Measurements from ENCODE around the gene RUFY1.

Gene RUFY1

GRCh38 chr5:179577286-179577960 is 27.1 kb downstream of the RUFY1 start:
- Histone ChIP-seq H3K27me3 (replicated peaks; ENCODE audit: control insufficient read depth, insufficient read depth, low read length) (no peaks in the 10 kb centered on the region), H3K4me3 (replicated peaks; ENCODE audit: low read depth, low read length) (no peak overlapping the region), H3K36me3 (ENCODE audit: control insufficient read depth, insufficient read depth, low read length) (peaks cover 2% of the 10 kb centered on the region)
- no peak for TF ChIP-seq CTCF (IDR thresholded peaks at IDR 0.05; ENCODE audit: insufficient read depth, low read length, poor library complexity, severe bottlenecking)
- no peak for DNase-seq (ENCODE audit: extremely low read depth, insufficient read length)

GRCh38 chr5:179585941-179586401 is 35.6 kb downstream of the RUFY1 start:
- H3K27me3 ChIP-seq (replicated peaks; ENCODE audit: control insufficient read depth, insufficient read depth, low read length): no peaks in the 10 kb centered on the region
- no peak for DNase-seq (ENCODE audit: extremely low read depth, insufficient read length)
- no peak for TF ChIP-seq CTCF (IDR thresholded peaks at IDR 0.05; ENCODE audit: insufficient read depth, low read length, poor library complexity, severe bottlenecking)
- H3K36me3 ChIP-seq (ENCODE audit: control insufficient read depth, insufficient read depth, low read length): peaks cover 9% of the 10 kb centered on the region
- no peak overlapping the region for H3K4me3 ChIP-seq (replicated peaks; ENCODE audit: low read depth, low read length)

GRCh38 chr5:179588166-179588565 is 37.8 kb downstream of the RUFY1 start:
- Histone ChIP-seq H3K36me3 (ENCODE audit: control insufficient read depth, insufficient read depth, low read length) (peaks cover 10% of the 10 kb centered on the region), H3K27me3 (replicated peaks; ENCODE audit: control insufficient read depth, insufficient read depth, low read length) (no peaks in the 10 kb centered on the region), H3K4me3 (replicated peaks; ENCODE audit: low read depth, low read length) (no peak overlapping the region)
- no peak for DNase-seq (ENCODE audit: extremely low read depth, insufficient read length)
- no peak for TF ChIP-seq CTCF (IDR thresholded peaks at IDR 0.05; ENCODE audit: insufficient read depth, low read length, poor library complexity, severe bottlenecking)

- no peaks in the 10 kb centered on the region for H3K27me3 ChIP-seq (replicated peaks; ENCODE audit: control insufficient read depth, insufficient read depth, low read length)
- no peak for DNase-seq (ENCODE audit: extremely low read depth, insufficient read length)
- peaks cover 11% of the 10 kb centered on the region for H3K36me3 ChIP-seq (ENCODE audit: control insufficient read depth, insufficient read depth, low read length)
- H3K4me3 ChIP-seq (replicated peaks; ENCODE audit: low read depth, low read length): no peak overlapping the region
- TF ChIP-seq CTCF (IDR thresholded peaks at IDR 0.05; ENCODE audit: insufficient read depth, low read length, poor library complexity, severe bottlenecking): no peak
Observed at GRCh38 chr5:179595916-179596315, 45.6 kb downstream of the RUFY1 start.

- DNase-seq (ENCODE audit: extremely low read depth, insufficient read length): no peak
- H3K27me3 ChIP-seq (replicated peaks; ENCODE audit: control insufficient read depth, insufficient read depth, low read length): no peaks in the 10 kb centered on the region
- H3K4me3 ChIP-seq (replicated peaks; ENCODE audit: low read depth, low read length): no peak overlapping the region
- peaks cover 11% of the 10 kb centered on the region for H3K36me3 ChIP-seq (ENCODE audit: control insufficient read depth, insufficient read depth, low read length)
- no peak for TF ChIP-seq CTCF (IDR thresholded peaks at IDR 0.05; ENCODE audit: insufficient read depth, low read length, poor library complexity, severe bottlenecking)
Observed at GRCh38 chr5:179596421-179596820, 46.1 kb downstream of the RUFY1 start.

GRCh38 chr5:179599100-179599499 is 48.7 kb downstream of the RUFY1 start:
- Histone ChIP-seq H3K27me3 (replicated peaks; ENCODE audit: control insufficient read depth, insufficient read depth, low read length) (no peaks in the 10 kb centered on the region), H3K4me3 (replicated peaks; ENCODE audit: low read depth, low read length) (no peak overlapping the region), H3K36me3 (ENCODE audit: control insufficient read depth, insufficient read depth, low read length) (peaks cover 15% of the 10 kb centered on the region)
- no peak for TF ChIP-seq CTCF (IDR thresholded peaks at IDR 0.05; ENCODE audit: insufficient read depth, low read length, poor library complexity, severe bottlenecking)
- no peak for DNase-seq (ENCODE audit: extremely low read depth, insufficient read length)

Data from GM06990 (cell line).